Keratinocyte (primary cell): ENCODE data around the gene BLMH. TPM values are rescaled to one million over a fixed set of nuclear protein-coding genes. Genes with fewer than 3 reads are reported as not detected.

Source experiments
- DNase-seq: peaks from one replicate; pipeline ENCODE4 v3.0.0-alpha.2; 2011; ENCODE audit warnings: low read depth, missing footprints, low spot score
- FAIRE-seq: peaks from 2 replicates; lab custom pipeline; 2011; peaks lifted over from hg19 to GRCh38; lab: Jason Lieb, UNC
- H2AFZ ChIP-seq: 2 replicates; pipeline ENCODE4 v1.6.0; 2012; ENCODE audit warnings: low read length, control low read depth, inconsistent platforms; ENCODE audit not compliant: control insufficient read depth
- H3K27ac ChIP-seq: 2 replicates; pipeline ENCODE4 v1.5.1; 2011; ENCODE audit warnings: low read length; ENCODE audit not compliant: control insufficient read depth, insufficient read depth
- H3K27me3 ChIP-seq: 3 replicates; pipeline ENCODE4 v1.6.0; 2011; ENCODE audit warnings: low read length; ENCODE audit not compliant: control insufficient read depth, insufficient read depth; ENCODE audit errors: extremely low read depth
- H3K36me3 ChIP-seq, 2 experiments: 2 replicates in 1 of 2; 3 replicates in 1 of 2; pipeline ENCODE4 v1.5.1; 2011; ENCODE audit warnings: low read length in 2 of 2, mild to moderate bottlenecking in 1 of 2; ENCODE audit not compliant: control insufficient read depth in 2 of 2, insufficient read depth in 2 of 2; ENCODE audit errors: extremely low read depth in 1 of 2
- H3K4me1 ChIP-seq: 3 replicates; pipeline ENCODE4 v1.5.1; 2011; ENCODE audit warnings: low read length; ENCODE audit not compliant: control insufficient read depth, insufficient read depth; ENCODE audit errors: extremely low read depth
- H3K4me2 ChIP-seq: 3 replicates; pipeline ENCODE4 v1.6.0; 2011; ENCODE audit warnings: low read depth, low read length; ENCODE audit not compliant: control insufficient read depth, insufficient read depth; ENCODE audit errors: extremely low read depth
- H3K4me3 ChIP-seq, 3 experiments: fragments of 200-600 bp in 1 of 3; sonication (generic) in 1 of 3; 2 replicates in 2 of 3; 3 replicates in 1 of 3; pipeline ENCODE4 v1.5.1; 2011 to 2016; ENCODE audit warnings: low read length in 3 of 3, mild to moderate bottlenecking in 3 of 3, control low read depth in 2 of 3, inconsistent platforms in 1 of 3, low read depth in 1 of 3, mixed read lengths in 1 of 3, mixed run types in 1 of 3, moderate library complexity in 1 of 3; ENCODE audit not compliant: control insufficient read depth in 2 of 3, insufficient read depth in 2 of 3; ENCODE audit errors: extremely low read depth in 1 of 3
- H3K79me2 ChIP-seq: 2 replicates; pipeline ENCODE4 v1.6.0; 2012; ENCODE audit warnings: low read length; ENCODE audit not compliant: control insufficient read depth, insufficient read depth
- H3K9ac ChIP-seq: 3 replicates; pipeline ENCODE4 v1.6.0; 2011; ENCODE audit warnings: low read length; ENCODE audit not compliant: control insufficient read depth, insufficient read depth; ENCODE audit errors: extremely low read depth
- H3K9me1 ChIP-seq: 3 replicates; pipeline ENCODE4 v1.6.0; 2011; ENCODE audit warnings: low read length; ENCODE audit not compliant: control insufficient read depth, insufficient read depth; ENCODE audit errors: extremely low read depth
- H3K9me3 ChIP-seq: 2 replicates; pipeline ENCODE4 v1.5.1; 2012; ENCODE audit warnings: low read depth, low read length; ENCODE audit not compliant: control insufficient read depth
- H4K20me1 ChIP-seq: 3 replicates; pipeline ENCODE4 v1.6.0; 2011; ENCODE audit warnings: low read length; ENCODE audit not compliant: control insufficient read depth, insufficient read depth; ENCODE audit errors: extremely low read depth
- CTCF ChIP-seq, 3 experiments: IDR thresholded peaks in 1 of 3; conservative IDR thresholded peaks in 1 of 3; optimal IDR thresholded peaks in 1 of 3; 2 replicates in 2 of 3; 3 replicates in 1 of 3; pipeline versions ENCODE3 to v1.5.1; 2011; ENCODE audit warnings: low read length in 3 of 3, mild to moderate bottlenecking in 3 of 3, moderate library complexity in 2 of 3, control low read depth in 1 of 3, inconsistent platforms in 1 of 3; ENCODE audit not compliant: insufficient read depth in 2 of 3; ENCODE audit errors: extremely low read depth in 1 of 3
- EZH2 ChIP-seq: IDR thresholded peaks from one replicate; pipeline ENCODE4 v1.6.1; 2012; ENCODE audit warnings: inconsistent platforms, mild to moderate bottlenecking, low read length, moderate library complexity
- dilution Hi-C: fragments of 300-500 bp; cut with MboI; formaldehyde crosslinking; loops from one replicate; pipeline ENCODE4 v1.7.0; 2020; ENCODE audit warnings: low sequenced_read_pairs; ENCODE audit not compliant: extremely low pct_ligation_motif_present
- polyA plus RNA-seq, 5 experiments: library from polyadenylated mRNA; depleted of rRNA in 3 of 5; stranded (reverse) in 3 of 5; stranded (forward) in 1 of 5; unstranded in 1 of 5; fragments of >200 nt; gene quantifications; 1 replicate in 1 of 5; 2 replicates in 3 of 5; 3 replicates in 1 of 5; pipeline versions ENCODE4 v1.2.1 to v1.2.3, GENCODE V29; 2011 to 2012; ENCODE audit warnings: missing spikeins in 2 of 5, low read depth in 1 of 5, low replicate concordance in 1 of 5

BLMH gene
- polyA plus RNA-seq, 1 donor (not counting 4 experiments of a cell fraction or from before 2014, with no cell fraction given): 4.2 TPM

GRCh38 chr17:30238387-30239088 is 53.2 kb downstream of the BLMH start:
- H3K9ac ChIP-seq: no peak overlapping the region
- no peak for FAIRE-seq
- H3K9me1 ChIP-seq: no peaks in the 10 kb centered on the region
- TF ChIP-seq EZH2 (no peak), CTCF (optimal IDR thresholded peaks at IDR 0.05 in 1 of 3, IDR thresholded peaks at IDR 0.05 in 1 of 3, conservative IDR thresholded peaks at IDR 0.05 in 1 of 3; ENCODE audit: extremely low read depth in 1 of 3, insufficient read depth in 2 of 3, low read length in 3 of 3) (no peak)
- no peaks in the 10 kb centered on the region for H3K79me2 ChIP-seq
- DNase-seq: no peak
- dilution Hi-C loops: no loop called here
- no peak overlapping the region for H2AFZ ChIP-seq
- no peaks in the 10 kb centered on the region for H3K9me3 ChIP-seq
- no peak overlapping the region for H3K4me2 ChIP-seq
- no peak overlapping the region for H3K27ac ChIP-seq
- H3K36me3 ChIP-seq: no peaks in the 10 kb centered on the region
- peaks cover 65% of the 10 kb centered on the region for H3K27me3 ChIP-seq
- peaks cover 8% of the 10 kb centered on the region for H3K4me1 ChIP-seq
- no peaks in the 10 kb centered on the region for H4K20me1 ChIP-seq
- H3K4me3 ChIP-seq: no peak overlapping the region

GRCh38 chr17:30238003-30238344 is 53.8 kb downstream of the BLMH start:
- no peak overlapping the region for H3K4me2 ChIP-seq
- FAIRE-seq: no peak
- TF ChIP-seq EZH2 (no peak), CTCF (optimal IDR thresholded peaks at IDR 0.05 in 1 of 3, IDR thresholded peaks at IDR 0.05 in 1 of 3, conservative IDR thresholded peaks at IDR 0.05 in 1 of 3; ENCODE audit: extremely low read depth in 1 of 3, insufficient read depth in 2 of 3, low read length in 3 of 3) (no peak)
- no peak overlapping the region for H3K9ac ChIP-seq
- no peaks in the 10 kb centered on the region for H3K9me3 ChIP-seq
- no peaks in the 10 kb centered on the region for H3K36me3 ChIP-seq
- H3K4me1 ChIP-seq: peaks cover 8% of the 10 kb centered on the region
- no peak for DNase-seq
- H3K27me3 ChIP-seq: peaks cover 71% of the 10 kb centered on the region
- no peak overlapping the region for H2AFZ ChIP-seq
- H3K4me3 ChIP-seq: no peak overlapping the region
- dilution Hi-C loops: no loop called here
- H4K20me1 ChIP-seq: no peaks in the 10 kb centered on the region
- H3K27ac ChIP-seq: no peak overlapping the region
- no peaks in the 10 kb centered on the region for H3K79me2 ChIP-seq
- no peaks in the 10 kb centered on the region for H3K9me1 ChIP-seq
